Stomach (tissue), 9 donors: ENCODE data around the gene USP10. TPM values are rescaled to one million over a fixed set of nuclear protein-coding genes. Genes with fewer than 3 reads are reported as not detected.

Experiments used
- DNase-seq, 2 donors: peaks; one replicate each; pipeline versions ENCODE4 v3.0.0 to v3.0.0-alpha.2; 2013 to 2019
- H3K27ac ChIP-seq, 5 donors: fragments of 200-600 bp in 4 of 5; sonication (generic) in 4 of 5; one replicate each; pipeline ENCODE4 v1.5.1; 2013 to 2019; ENCODE audit warnings: mild to moderate bottlenecking in 1 of 5, moderate library complexity in 1 of 5
- H3K27me3 ChIP-seq, 3 donors: fragments of 200-600 bp; sonication (generic); one replicate each; pipeline ENCODE4 v1.5.1; 2017 to 2019; ENCODE audit warnings: mixed run types in 1 of 3
- H3K36me3 ChIP-seq, 4 donors: fragments of 200-600 bp; sonication (generic); 1 replicate in 3 of 4; 2 replicates in 1 of 4; pipeline ENCODE4 v1.5.1; 2016 to 2019
- H3K4me1 ChIP-seq, 4 donors: fragments of 200-600 bp; sonication (generic); one replicate each; pipeline ENCODE4 v1.5.1; 2016 to 2019
- H3K4me3 ChIP-seq, 4 donors: fragments of 200-600 bp; sonication (generic) in 3 of 4; one replicate each; pipeline ENCODE4 v1.5.1; 2016 to 2019; ENCODE audit warnings: mild to moderate bottlenecking in 1 of 4
- H3K9me3 ChIP-seq, 4 donors: fragments of 200-600 bp; sonication (generic); one replicate each; pipeline ENCODE4 v1.5.1; 2016 to 2019
- EP300 ChIP-seq: sonication (generic); formaldehyde crosslinking; IDR thresholded peaks from one replicate; pipeline ENCODE4 v1.6.1; 2017; ENCODE audit warnings: antibody characterized with exemption
- POLR2A ChIP-seq, 4 donors: fragments of 450-650 bp; IDR thresholded peaks; one replicate each; pipeline ENCODE4 v1.6.1; 2016; ENCODE audit warnings: antibody characterized with exemption in 4 of 4, control low read depth in 2 of 4, mild to moderate bottlenecking in 1 of 4, moderate library complexity in 1 of 4
- POLR2AphosphoS5 ChIP-seq, 3 donors: sonication (generic); formaldehyde crosslinking; IDR thresholded peaks; one replicate each; pipeline ENCODE4 v1.6.1; 2016; ENCODE audit warnings: antibody characterized with exemption in 3 of 3
- WGBS, 5 donors: extraction: QIAGEN DNeasy Blood & Tissue Kit in 3 of 5; methylation state at CpG; one replicate each; pipeline versions ENCODE4 v1.1.5 to v1.1.7; 2013 to 2018; 5-methylcytosine and 5-hydroxymethylcytosine counted together
- intact Hi-C: fragments of 100-400 bp; cut with DNase I; formaldehyde crosslinking; loops from one replicate; pipeline ENCODE4 v1.15.1; 2023; ENCODE audit warnings: low total_unique reads
- polyA plus RNA-seq, 3 donors: library from polyadenylated mRNA; stranded (reverse); fragments of 200-250 nt; gene quantifications; one replicate each; pipeline ENCODE4 v1.2.3, GENCODE V29; 2013
- total RNA-seq, 5 donors: library from RNA; depleted of rRNA; stranded (reverse); fragments of >200 nt; gene quantifications; one replicate each; pipeline versions ENCODE4 v1.1.0 to v1.2.3, GENCODE V29; 2014 to 2016
- TF ChIP-seq, protein P1 (sequence below), 7 experiments: fragments of 450-650 bp in 4 of 7; fragments of 200-600 bp in 3 of 7; sonication (generic) in 3 of 7; IDR thresholded peaks; one replicate each; pipeline ENCODE4 v1.5.1; 2016 to 2019; ENCODE audit warnings: antibody characterized with exemption in 7 of 7, control low read depth in 2 of 7, mild to moderate bottlenecking in 1 of 7
- donor health status: healthy with polysubstance abuse.
- donor health status: Bipolar disorder and iron deficiency.
- donor health status: healthy.

Gene USP10
- total and polyA plus RNA-seq, 8 donors = 17.1 to 183 (median 44.8) TPM

DNA sequence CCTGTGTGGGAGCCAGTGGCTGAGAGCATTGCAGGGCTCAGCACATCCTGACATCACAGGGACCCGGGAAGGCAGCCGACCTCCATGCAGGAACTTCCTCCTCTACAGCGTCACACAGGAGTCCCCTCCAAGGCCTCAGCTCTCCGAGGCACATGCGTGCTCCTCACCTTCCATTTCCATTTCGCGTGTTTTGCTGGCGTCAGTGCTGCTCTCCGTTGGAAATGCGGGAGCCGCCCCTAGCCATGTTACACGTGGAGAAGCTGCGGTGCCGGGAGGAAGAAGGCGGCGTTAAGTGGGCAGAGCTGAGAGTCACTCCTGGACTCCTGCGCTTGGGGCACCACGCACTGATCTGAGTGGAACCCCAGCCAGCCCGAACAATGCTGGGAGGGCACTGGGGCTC, 94.8 kb downstream of the USP10 start:
- TF ChIP-seq POLR2A (IDR thresholded peaks at IDR 0.05) (no peak), EP300 (no peak), POLR2AphosphoS5 (IDR thresholded peaks at IDR 0.05) (no peak)
- TF ChIP-seq, protein P1, sequence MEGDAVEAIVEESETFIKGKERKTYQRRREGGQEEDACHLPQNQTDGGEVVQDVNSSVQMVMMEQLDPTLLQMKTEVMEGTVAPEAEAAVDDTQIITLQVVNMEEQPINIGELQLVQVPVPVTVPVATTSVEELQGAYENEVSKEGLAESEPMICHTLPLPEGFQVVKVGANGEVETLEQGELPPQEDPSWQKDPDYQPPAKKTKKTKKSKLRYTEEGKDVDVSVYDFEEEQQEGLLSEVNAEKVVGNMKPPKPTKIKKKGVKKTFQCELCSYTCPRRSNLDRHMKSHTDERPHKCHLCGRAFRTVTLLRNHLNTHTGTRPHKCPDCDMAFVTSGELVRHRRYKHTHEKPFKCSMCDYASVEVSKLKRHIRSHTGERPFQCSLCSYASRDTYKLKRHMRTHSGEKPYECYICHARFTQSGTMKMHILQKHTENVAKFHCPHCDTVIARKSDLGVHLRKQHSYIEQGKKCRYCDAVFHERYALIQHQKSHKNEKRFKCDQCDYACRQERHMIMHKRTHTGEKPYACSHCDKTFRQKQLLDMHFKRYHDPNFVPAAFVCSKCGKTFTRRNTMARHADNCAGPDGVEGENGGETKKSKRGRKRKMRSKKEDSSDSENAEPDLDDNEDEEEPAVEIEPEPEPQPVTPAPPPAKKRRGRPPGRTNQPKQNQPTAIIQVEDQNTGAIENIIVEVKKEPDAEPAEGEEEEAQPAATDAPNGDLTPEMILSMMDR (IDR thresholded peaks at IDR 0.05) = no peak
- Histone ChIP-seq H3K9me3 (no peaks in the 10 kb centered on the region), H3K4me3 (peak overlapping the region in 1 of 4 donors; percentile 0), H3K27ac (peak overlapping the region; percentile 46 to 87 (median 81)), H3K4me1 (peaks cover 0 to 10% (median 4%) of the 10 kb centered on the region in 4 donors), H3K27me3 (no peaks in the 10 kb centered on the region), H3K36me3 (no peaks in the 10 kb centered on the region)
- no peak for DNase-seq
- intact Hi-C loops = no loop called here
- WGBS, 5 donors = 79 to 88% (median 86%) methylated on average over 18 to 19 of the region's 19 CpGs

DNA sequence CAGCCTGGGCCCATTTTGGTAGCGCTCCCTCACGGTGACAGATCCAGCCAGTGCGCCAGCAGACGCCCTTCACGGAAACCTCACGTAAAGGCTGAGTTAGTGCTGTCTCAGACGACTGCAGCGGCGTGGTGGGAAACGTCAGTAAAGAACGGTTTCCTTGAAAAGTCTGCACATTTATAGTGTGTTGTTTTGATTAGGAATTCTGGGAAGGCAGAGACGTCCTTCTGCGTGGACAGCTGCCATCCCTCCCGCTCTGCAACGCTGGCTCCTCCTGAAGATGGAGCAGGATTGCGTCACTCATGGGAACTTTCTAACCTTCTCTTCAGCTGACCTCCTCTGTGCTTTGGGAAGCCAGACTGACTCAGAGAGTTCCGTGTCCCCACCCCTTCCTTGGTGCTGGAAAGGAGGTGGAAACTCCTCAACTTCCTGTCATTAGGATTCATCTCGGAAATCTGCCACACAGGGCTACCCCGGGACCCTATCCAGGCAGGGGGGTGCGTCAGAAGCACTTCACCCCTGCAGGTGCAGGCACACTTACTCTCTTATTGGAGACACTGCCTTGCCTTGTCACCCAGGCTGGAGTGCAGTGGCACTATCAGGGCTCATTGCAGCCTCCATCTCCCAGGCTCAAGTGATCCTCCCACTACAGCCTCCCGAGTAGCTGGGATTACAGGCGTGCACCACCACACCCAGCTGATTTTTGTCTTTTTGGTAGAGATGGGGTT, 95.7 kb downstream of the USP10 start:
- DNase-seq = peak; percentile 43 to 93
- Histone ChIP-seq H3K4me3 (peak overlapping the region in 1 of 4 donors; percentile 0), H3K4me1 (peaks cover 0 to 10% (median 4%) of the 10 kb centered on the region in 4 donors), H3K27ac (peak overlapping the region; percentile 22 to 87 (median 81)), H3K9me3 (no peaks in the 10 kb centered on the region), H3K27me3 (no peaks in the 10 kb centered on the region), H3K36me3 (no peaks in the 10 kb centered on the region)
- intact Hi-C loops = no loop called here
- no peak for TF ChIP-seq POLR2A (IDR thresholded peaks at IDR 0.05)
- TF ChIP-seq POLR2AphosphoS5 (IDR thresholded peaks at IDR 0.05) = peak; percentile 82 to 95 (median 90)
- TF ChIP-seq, protein P1 (IDR thresholded peaks at IDR 0.05) = no peak
- TF ChIP-seq EP300 = peak; percentile 94
- 65 to 84% (median 76%) methylated on average over 22 of the region's 22 CpGs for WGBS, 5 donors

DNA sequence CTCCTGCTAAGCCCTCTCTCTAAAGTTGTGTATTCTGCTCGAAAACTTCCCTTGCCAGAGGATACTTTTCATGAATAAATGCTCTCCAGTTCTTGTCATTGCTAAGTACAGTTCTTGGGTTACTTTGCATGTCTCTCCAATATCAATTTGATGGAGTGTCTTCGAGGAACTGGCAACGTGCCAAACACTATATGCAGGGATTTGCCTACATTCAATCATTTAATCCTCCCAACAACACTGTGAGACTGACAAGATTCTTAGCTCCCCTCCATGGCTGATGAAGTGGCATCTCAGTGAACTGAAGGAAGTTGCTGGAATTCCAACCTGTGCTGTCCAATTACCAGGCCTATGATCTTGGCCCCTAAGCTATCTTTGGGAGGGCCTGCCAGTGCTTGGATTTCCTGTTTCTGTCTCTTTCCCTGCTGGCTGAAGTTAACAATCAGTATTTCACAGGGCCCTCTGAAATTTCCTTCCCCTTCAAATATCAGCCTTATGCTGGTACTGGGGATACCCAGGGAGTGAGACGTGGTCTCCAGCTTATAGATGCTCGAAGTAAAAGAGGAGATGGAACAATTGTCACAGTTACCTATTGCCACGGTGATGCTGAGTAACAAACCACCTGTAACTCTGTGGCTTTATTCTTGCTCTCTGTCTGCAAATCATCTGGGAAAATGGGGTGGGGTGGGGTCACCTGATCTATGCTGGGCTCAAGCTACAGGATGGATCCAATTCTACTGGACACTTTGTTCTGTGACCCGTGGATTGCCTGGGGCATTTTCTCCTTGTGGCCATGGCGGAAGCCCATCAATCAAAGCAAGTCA, 100.6 kb downstream of the USP10 start:
- H3K36me3 ChIP-seq = no peaks in the 10 kb centered on the region
- H3K27me3 ChIP-seq = no peaks in the 10 kb centered on the region
- H3K27ac ChIP-seq = no peak overlapping the region
- 70 to 76% (median 74%) methylated on average over 8 of the region's 8 CpGs for WGBS, 5 donors
- intact Hi-C loops = no loop called here
- H3K9me3 ChIP-seq = no peaks in the 10 kb centered on the region
- DNase-seq = no peak
- TF ChIP-seq, protein P1 (IDR thresholded peaks at IDR 0.05) = no peak
- TF ChIP-seq POLR2AphosphoS5 (IDR thresholded peaks at IDR 0.05) (no peak), EP300 (no peak), POLR2A (IDR thresholded peaks at IDR 0.05) (no peak)
- no peaks in the 10 kb centered on the region for H3K4me1 ChIP-seq
- H3K4me3 ChIP-seq = no peak overlapping the region

DNA sequence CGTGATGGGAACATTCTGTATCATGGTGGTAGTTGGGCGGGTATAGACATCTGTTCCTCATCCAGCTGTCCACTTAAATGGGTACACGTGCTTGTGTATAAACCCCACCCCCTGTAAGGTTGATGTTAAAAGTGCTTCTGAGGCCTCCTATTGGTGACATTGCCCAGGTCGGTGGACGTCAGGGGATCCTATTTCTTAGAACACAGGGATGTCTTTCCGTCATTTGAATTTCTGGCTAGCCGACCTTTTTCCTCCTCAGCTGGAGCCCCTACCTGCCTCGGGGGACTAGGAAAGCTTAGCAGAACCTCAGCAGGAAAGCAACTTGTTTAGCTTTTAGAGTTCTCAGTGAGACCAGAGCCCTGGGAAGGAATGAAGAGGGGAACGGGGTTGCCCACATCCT, 103.3 kb downstream of the USP10 start:
- H3K27ac ChIP-seq = no peak overlapping the region
- 75 to 83% (median 77%) methylated on average over 9 of the region's 9 CpGs for WGBS, 5 donors
- peaks cover 0 to 9% (median 4%) of the 10 kb centered on the region in 4 donors for H3K4me1 ChIP-seq
- intact Hi-C loops = no loop called here
- no peaks in the 10 kb centered on the region for H3K36me3 ChIP-seq
- H3K4me3 ChIP-seq = no peak overlapping the region
- TF ChIP-seq, protein P1 (IDR thresholded peaks at IDR 0.05) = no peak
- no peak for TF ChIP-seq EP300
- TF ChIP-seq POLR2A (IDR thresholded peaks at IDR 0.05) = no peak
- no peak for TF ChIP-seq POLR2AphosphoS5 (IDR thresholded peaks at IDR 0.05)
- no peaks in the 10 kb centered on the region for H3K27me3 ChIP-seq
- no peaks in the 10 kb centered on the region for H3K9me3 ChIP-seq
- no peak for DNase-seq
